ENCODE data around the gene KCNMB3. TPM values are rescaled to one million over a fixed set of nuclear protein-coding genes. Genes with fewer than 3 reads are reported as not detected.

KCNMB3 gene
- total and polyA plus RNA-seq, 2 of the 13 experiments (the other 11 are each of a cell fraction or from before 2014, with no cell fraction given): 4.3 to 7.1 TPM

DNA sequence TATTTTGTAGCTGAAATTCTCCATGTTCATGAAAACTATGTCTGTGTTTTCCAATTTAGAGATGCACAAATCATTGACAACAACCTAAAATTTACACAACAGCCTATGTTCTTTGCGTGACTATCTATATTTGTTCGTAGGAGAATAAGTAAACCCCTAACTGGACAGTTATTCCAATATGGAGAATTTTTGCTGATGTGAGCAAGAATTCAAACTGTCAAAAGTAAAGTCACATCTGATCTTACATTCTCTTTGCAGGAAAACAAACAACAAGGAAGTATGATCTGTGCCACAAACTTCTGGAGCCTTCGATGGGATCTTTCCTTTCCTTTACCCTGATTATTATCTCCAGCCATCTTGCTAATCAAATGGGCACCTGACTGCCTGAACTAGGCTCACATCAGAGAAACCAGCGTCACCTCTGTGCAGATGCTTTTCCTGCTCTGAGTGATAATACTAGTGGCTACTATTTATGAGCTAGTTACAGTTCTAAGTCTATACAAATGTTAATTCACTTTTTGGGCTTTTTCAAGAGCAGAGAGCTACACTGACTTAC, 18.3 kb upstream of the KCNMB3 start:
- peak overlapping the region; percentile 60; the same call in 1 of the 2 replicates for H3K4me2 ChIP-seq (ENCODE audit: low read depth, low read length)
- H3K9ac ChIP-seq (ENCODE audit: insufficient read depth, low read depth, low read length): no peak overlapping the region
- WGBS (ENCODE audit: low lambda C conversion rate): 33% methylated on average over 4 of the region's 4 CpGs
- peak overlapping the region in 1 of 3 experiments; percentile 11; a peak in 1 of 6 replicates for H3K4me3 ChIP-seq (replicated peaks in 1 of 3; ENCODE audit: insufficient read depth in 1 of 3, low read depth in 2 of 3, low read length in 3 of 3)
- H3K27me3 ChIP-seq (ENCODE audit: control insufficient read depth in 1 of 2, insufficient read depth in 2 of 2, low read length in 2 of 2): no peaks in the 10 kb centered on the region; a peak in 1 of 5 replicates
- intact Hi-C loops (cut with micrococcal nuclease; ENCODE audit: unreplicated experiment) (no loop called here), in situ Hi-C loops (cut with HindIII; ENCODE audit: extremely low pct_ligation_motif_present, low pct_unique_long_range_greater_than_20kb) (no loop called here)
- TF ChIP-seq ZFP82 (CRISPR knock-in tag; IDR thresholded peaks at IDR 0.05; ENCODE audit: borderline replicate concordance) (no peak), MAFF (IDR thresholded peaks at IDR 0.05; ENCODE audit: low read depth, low read length) (peak; percentile 94), ZNF740 (CRISPR knock-in tag; IDR thresholded peaks at IDR 0.05) (no peak), MAFK (conservative IDR thresholded peaks at IDR 0.05 in 1 of 2, IDR thresholded peaks at IDR 0.05 in 1 of 2; ENCODE audit: low read length in 2 of 2) (peak; percentile 94 to 95)
- no peak for DNase-seq (ENCODE audit: low spot score)
- H4K20me1 ChIP-seq (ENCODE audit: insufficient read depth, low read length): no peaks in the 10 kb centered on the region
- ChIA-PET CTCF (ENCODE audit: low intra/inter-chr PET ratio, low total read pairs) (no interaction called here), POLR2A (no interaction called here)
- H3K4me1 ChIP-seq (ENCODE audit: insufficient read depth, low read length): peaks cover 20% of the 10 kb centered on the region
- no peaks in the 10 kb centered on the region for H3K9me3 ChIP-seq (ENCODE audit: low read length)
- no peaks in the 10 kb centered on the region for H3K36me3 ChIP-seq (replicated peaks in 1 of 2; ENCODE audit: control insufficient read depth in 1 of 2, insufficient read depth in 2 of 2, low read length in 2 of 2)
- ATAC-seq: no peak
- no peak for FAIRE-seq
- no peak overlapping the region for H2AFZ ChIP-seq (ENCODE audit: low read length)
- no TSS peak for BruUV-seq (replicated peaks)
- H3K79me2 ChIP-seq (ENCODE audit: insufficient read depth, low read length): no peaks in the 10 kb centered on the region
- H3K27ac ChIP-seq (ENCODE audit: extremely low read length, insufficient read depth, low read length): no peak overlapping the region

DNA sequence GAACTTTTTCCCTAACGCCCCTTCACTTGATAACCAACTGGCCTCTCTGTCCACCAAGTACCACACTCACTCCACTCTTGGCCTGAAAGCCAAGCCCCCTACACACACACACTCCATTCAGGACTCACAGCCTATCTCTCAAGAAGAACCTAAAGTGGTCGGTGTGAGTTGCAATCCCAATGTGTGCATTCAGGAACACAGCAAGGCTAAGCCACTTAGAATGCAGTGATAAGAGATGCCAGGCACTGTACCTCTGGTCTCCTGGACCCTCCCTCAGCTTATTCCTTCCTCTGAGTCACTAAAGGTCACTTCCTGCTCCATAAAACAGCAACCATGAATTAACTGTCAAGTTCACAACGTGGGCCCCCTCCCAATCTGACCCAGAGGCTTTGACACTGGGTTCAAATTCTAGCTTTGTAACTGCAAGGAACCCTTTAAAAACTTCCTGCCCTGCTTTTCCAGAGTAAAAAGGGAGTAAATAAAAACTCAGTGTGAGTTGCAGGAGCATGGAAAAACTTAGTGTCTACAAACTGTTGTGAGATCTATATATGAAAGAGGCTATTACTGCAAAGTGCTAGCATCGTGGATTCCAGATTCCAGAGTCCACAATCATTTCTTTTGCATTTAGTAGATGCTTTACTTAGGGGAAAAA, 17.6 kb upstream of the KCNMB3 start:
- no peak overlapping the region; a peak in 1 of 6 replicates for H3K4me3 ChIP-seq (replicated peaks in 1 of 3; ENCODE audit: insufficient read depth in 1 of 3, low read depth in 2 of 3, low read length in 3 of 3)
- BruUV-seq (replicated peaks): no TSS peak
- H3K4me2 ChIP-seq (ENCODE audit: low read depth, low read length): peak overlapping the region; percentile 60
- FAIRE-seq: no peak
- no peak for DNase-seq (ENCODE audit: low spot score)
- H2AFZ ChIP-seq (ENCODE audit: low read length): peak overlapping the region; percentile 64
- POLR2A ChIA-PET: no interaction called here
- H3K4me1 ChIP-seq (ENCODE audit: insufficient read depth, low read length): peaks cover 20% of the 10 kb centered on the region
- no peak overlapping the region for H3K9ac ChIP-seq (ENCODE audit: insufficient read depth, low read depth, low read length)
- 4% methylated on average over 4 of the region's 4 CpGs for WGBS (ENCODE audit: low lambda C conversion rate)
- no peaks in the 10 kb centered on the region for H3K9me3 ChIP-seq (ENCODE audit: low read length)
- intact Hi-C loops (cut with micrococcal nuclease; ENCODE audit: unreplicated experiment) (no loop called here), in situ Hi-C loops (cut with HindIII; ENCODE audit: extremely low pct_ligation_motif_present, low pct_unique_long_range_greater_than_20kb) (no loop called here)
- H4K20me1 ChIP-seq (ENCODE audit: insufficient read depth, low read length): no peaks in the 10 kb centered on the region
- no peak overlapping the region for H3K27ac ChIP-seq (ENCODE audit: extremely low read length, insufficient read depth, low read length)
- H3K79me2 ChIP-seq (ENCODE audit: insufficient read depth, low read length): no peaks in the 10 kb centered on the region
- ATAC-seq: peak; percentile 66
- CTCF ChIA-PET (ENCODE audit: low intra/inter-chr PET ratio, low total read pairs): no interaction called here
- no peaks in the 10 kb centered on the region for H3K36me3 ChIP-seq (replicated peaks in 1 of 2; ENCODE audit: control insufficient read depth in 1 of 2, insufficient read depth in 2 of 2, low read length in 2 of 2)
- H3K27me3 ChIP-seq (ENCODE audit: control insufficient read depth in 1 of 2, insufficient read depth in 2 of 2, low read length in 2 of 2): no peaks in the 10 kb centered on the region; a peak in 1 of 5 replicates
- TF ChIP-seq, protein P1, sequence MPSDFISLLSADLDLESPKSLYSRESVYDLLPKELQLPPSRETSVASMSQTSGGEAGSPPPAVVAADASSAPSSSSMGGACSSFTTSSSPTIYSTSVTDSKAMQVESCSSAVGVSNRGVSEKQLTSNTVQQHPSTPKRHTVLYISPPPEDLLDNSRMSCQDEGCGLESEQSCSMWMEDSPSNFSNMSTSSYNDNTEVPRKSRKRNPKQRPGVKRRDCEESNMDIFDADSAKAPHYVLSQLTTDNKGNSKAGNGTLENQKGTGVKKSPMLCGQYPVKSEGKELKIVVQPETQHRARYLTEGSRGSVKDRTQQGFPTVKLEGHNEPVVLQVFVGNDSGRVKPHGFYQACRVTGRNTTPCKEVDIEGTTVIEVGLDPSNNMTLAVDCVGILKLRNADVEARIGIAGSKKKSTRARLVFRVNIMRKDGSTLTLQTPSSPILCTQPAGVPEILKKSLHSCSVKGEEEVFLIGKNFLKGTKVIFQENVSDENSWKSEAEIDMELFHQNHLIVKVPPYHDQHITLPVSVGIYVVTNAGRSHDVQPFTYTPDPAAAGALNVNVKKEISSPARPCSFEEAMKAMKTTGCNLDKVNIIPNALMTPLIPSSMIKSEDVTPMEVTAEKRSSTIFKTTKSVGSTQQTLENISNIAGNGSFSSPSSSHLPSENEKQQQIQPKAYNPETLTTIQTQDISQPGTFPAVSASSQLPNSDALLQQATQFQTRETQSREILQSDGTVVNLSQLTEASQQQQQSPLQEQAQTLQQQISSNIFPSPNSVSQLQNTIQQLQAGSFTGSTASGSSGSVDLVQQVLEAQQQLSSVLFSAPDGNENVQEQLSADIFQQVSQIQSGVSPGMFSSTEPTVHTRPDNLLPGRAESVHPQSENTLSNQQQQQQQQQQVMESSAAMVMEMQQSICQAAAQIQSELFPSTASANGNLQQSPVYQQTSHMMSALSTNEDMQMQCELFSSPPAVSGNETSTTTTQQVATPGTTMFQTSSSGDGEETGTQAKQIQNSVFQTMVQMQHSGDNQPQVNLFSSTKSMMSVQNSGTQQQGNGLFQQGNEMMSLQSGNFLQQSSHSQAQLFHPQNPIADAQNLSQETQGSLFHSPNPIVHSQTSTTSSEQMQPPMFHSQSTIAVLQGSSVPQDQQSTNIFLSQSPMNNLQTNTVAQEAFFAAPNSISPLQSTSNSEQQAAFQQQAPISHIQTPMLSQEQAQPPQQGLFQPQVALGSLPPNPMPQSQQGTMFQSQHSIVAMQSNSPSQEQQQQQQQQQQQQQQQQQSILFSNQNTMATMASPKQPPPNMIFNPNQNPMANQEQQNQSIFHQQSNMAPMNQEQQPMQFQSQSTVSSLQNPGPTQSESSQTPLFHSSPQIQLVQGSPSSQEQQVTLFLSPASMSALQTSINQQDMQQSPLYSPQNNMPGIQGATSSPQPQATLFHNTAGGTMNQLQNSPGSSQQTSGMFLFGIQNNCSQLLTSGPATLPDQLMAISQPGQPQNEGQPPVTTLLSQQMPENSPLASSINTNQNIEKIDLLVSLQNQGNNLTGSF (CRISPR knock-in tag; IDR thresholded peaks at IDR 0.05): no peak
- TF ChIP-seq SALL1 (CRISPR knock-in tag; IDR thresholded peaks at IDR 0.05) (0 out of 2 replicates have a peak, but pooled peaks have one; percentile 16), ZFX (CRISPR knock-in tag; IDR thresholded peaks at IDR 0.05; ENCODE audit: low read depth) (no peak), YY1 (IDR thresholded peaks at IDR 0.05; ENCODE audit: insufficient read depth, insufficient replicate concordance, low read depth, low read length) (no peak), KDM2A (CRISPR knock-in tag; IDR thresholded peaks at IDR 0.05; ENCODE audit: borderline replicate concordance, low read depth) (no peak), ZNF232 (CRISPR knock-in tag; IDR thresholded peaks at IDR 0.05; ENCODE audit: borderline replicate concordance) (no peak), ZSCAN25 (CRISPR knock-in tag; IDR thresholded peaks at IDR 0.05) (no peak), CHD4 (IDR thresholded peaks at IDR 0.05; ENCODE audit: borderline replicate concordance, low read length) (no peak)

Measured in HepG2 (cell line).